Mesodermal cell (in vitro differentiated cells): ENCODE results near the gene ENO1.

ENCODE experiments used
- H3K27ac ChIP-seq: 2 replicates; pipeline ENCODE4 v1.7.0; 2013; ENCODE audit warnings: mild to moderate bottlenecking, low read depth, low read length, moderate library complexity; ENCODE audit not compliant: severe bottlenecking
- H3K36me3 ChIP-seq: 2 replicates; pipeline ENCODE4 v1.7.1; 2013; ENCODE audit warnings: mild to moderate bottlenecking, low read length, moderate library complexity; ENCODE audit not compliant: control insufficient read depth, insufficient read depth
- H3K4me1 ChIP-seq: one replicate; pipeline ENCODE4 v1.7.1; 2013; ENCODE audit warnings: mild to moderate bottlenecking, low read length; ENCODE audit not compliant: insufficient read depth, control insufficient read depth, poor library complexity, severe bottlenecking
- H3K4me3 ChIP-seq: 2 replicates; pipeline ENCODE4 v1.7.0; 2013; ENCODE audit warnings: low read length, control low read depth, mild to moderate bottlenecking; ENCODE audit not compliant: insufficient read depth, poor library complexity, severe bottlenecking; ENCODE audit errors: extremely low read depth
- H3K9me3 ChIP-seq: 2 replicates; pipeline ENCODE4 v1.7.1; 2013; ENCODE audit warnings: mild to moderate bottlenecking, low read length, moderate library complexity; ENCODE audit not compliant: control insufficient read depth
- WGBS, 2 experiments: methylation state at CpG; one replicate each; pipeline ENCODE4 v1.1.5; 2013; ENCODE audit warnings: missing lambda C conversion rate in 2 of 2; ENCODE audit not compliant: insufficient coverage in 2 of 2; 5-methylcytosine and 5-hydroxymethylcytosine counted together

The ENO1 gene

GRCh38 chr1:8879464-8879921, 1.0 kb upstream of the ENO1 start:
- Histone ChIP-seq H3K36me3 (peaks cover 27% of the 10 kb centered on the region), H3K4me1 (peaks cover 35% of the 10 kb centered on the region), H3K27ac (peak overlapping the region; percentile 96), H3K9me3 (no peaks in the 10 kb centered on the region), H3K4me3 (peak overlapping the region; percentile 97)
- 11 to 12% methylated on average over 6 to 8 of the region's 11 CpGs for WGBS, 2 experiments

DNA sequence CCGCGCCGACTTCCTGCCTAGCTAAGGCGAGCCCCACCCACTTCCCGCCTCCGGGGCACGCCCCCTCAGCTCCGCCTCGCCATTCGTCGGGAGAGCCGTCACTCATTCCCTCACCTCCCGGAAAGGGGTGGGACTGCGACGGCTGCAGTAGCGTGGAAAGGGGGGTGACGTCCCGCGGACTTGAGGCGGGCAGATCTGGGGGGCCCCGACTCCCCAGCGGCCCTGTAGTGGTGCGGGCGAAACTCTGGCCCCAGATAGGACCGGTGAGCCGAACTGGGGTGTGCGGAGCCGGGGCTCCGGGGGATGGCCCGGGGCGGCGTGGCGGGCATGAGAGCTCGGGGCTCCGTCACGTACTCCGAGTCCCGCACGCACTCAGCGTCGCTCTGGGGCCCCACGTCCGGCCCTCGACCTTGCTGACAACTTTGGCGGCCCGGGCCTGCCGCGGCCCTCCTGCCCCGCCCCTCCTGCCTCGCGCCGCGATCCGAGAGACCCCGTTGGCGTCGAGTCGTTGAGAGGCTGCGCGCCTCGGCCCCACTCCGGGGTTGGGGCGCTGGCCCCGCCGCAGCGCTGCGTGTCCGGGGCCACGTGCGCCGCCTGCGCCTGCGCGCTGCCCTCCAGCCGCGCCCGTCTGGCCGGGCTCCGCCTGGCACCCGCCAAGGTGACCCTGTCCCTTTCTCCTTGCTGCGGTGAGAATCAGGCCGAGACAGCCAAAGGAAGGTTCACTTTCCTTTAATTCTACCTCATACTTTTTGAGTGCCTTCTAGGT, 395 bp upstream of the ENO1 start:
- 0 to 1% methylated on average over 65 to 69 of the region's 82 CpGs for WGBS, 2 experiments
- peaks cover 41% of the 10 kb centered on the region for H3K4me1 ChIP-seq

DNA sequence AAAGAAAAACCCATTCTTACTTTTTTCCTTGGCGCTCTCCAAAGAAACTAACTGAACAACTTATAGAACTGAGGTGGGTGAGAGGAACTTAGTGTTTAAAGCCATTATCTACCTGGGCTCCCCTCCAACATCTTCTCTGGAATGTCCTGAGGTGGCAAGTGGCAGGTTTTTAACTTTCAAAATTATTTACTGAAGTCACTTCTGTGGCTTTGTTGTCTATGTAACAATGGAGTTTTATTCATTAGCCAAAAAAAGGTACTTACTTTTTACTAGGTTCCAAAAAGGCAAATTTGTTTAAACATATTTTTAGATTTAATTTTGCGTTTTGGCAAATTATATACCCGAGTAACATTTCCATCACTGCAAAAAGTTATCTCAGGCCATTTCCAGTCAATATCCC, 2.4 kb downstream of the ENO1 start:
- Histone ChIP-seq H3K4me1 (peaks cover 62% of the 10 kb centered on the region), H3K27ac (peak overlapping the region; percentile 96), H3K4me3 (peak overlapping the region; percentile 97), H3K36me3 (peaks cover 59% of the 10 kb centered on the region), H3K9me3 (no peaks in the 10 kb centered on the region)
- 80% methylated on average over 1 of the region's 3 CpGs; no CpG with 5 or more reads in 1 of the 2 experiments for WGBS, 2 experiments

More for the DNA sequence above, 395 bp upstream of the ENO1 start:
- Histone ChIP-seq H3K9me3 (no peaks in the 10 kb centered on the region), H3K27ac (peak overlapping the region; percentile 96), H3K36me3 (peaks cover 32% of the 10 kb centered on the region), H3K4me3 (peak overlapping the region; percentile 97)

DNA sequence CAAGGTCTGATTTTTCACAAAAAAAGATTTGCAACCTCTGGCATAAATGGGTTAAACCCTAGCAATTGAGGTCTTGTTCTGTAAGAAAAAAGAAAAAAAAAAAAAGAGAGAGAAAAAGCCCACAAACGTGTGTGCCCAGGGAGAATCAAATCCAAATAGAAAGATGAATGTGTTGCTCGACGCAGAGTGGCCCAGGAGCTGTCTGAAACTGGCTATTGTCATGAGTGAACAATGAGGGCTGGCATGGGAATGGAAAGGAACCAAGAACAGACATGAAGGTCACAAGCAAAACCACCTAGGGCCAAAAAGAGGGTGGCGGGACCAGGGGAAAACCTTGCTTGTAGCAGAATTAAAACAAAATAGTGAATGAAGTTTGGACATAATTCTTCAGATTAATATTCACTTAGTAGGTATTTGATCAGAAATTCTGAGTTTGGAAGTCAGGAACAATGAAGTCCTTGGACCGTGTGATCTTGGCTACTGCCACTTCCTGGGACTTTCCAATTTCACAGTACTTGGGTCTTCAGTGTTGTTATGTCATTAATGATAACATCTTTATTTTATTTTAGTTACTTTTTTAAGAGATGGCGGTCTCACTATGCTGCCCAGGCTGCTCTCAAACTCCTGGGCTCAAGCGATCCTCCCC, 3.1 kb downstream of the ENO1 start:
- H3K27ac ChIP-seq, result peak overlapping the region; percentile 96
- no peaks in the 10 kb centered on the region for H3K9me3 ChIP-seq
- peaks cover 66% of the 10 kb centered on the region for H3K36me3 ChIP-seq
- peaks cover 64% of the 10 kb centered on the region for H3K4me1 ChIP-seq
- 65% methylated on average over 4 of the region's 7 CpGs for WGBS, 2 experiments
- peak overlapping the region; percentile 97 for H3K4me3 ChIP-seq

GRCh38 chr1:8874230-8875201, 4.0 kb downstream of the ENO1 start:
- Histone ChIP-seq H3K27ac (peak overlapping the region; percentile 96), H3K36me3 (peaks cover 74% of the 10 kb centered on the region), H3K4me1 (peaks cover 62% of the 10 kb centered on the region), H3K4me3 (peak overlapping the region; percentile 97), H3K9me3 (no peaks in the 10 kb centered on the region)
- WGBS, 2 experiments, result 92 to 94% methylated on average over 9 to 13 of the region's 15 CpGs

- Histone ChIP-seq H3K27ac (peak overlapping the region; percentile 83), H3K4me3 (peak overlapping the region; percentile 24), H3K9me3 (no peaks in the 10 kb centered on the region), H3K36me3 (peaks cover 83% of the 10 kb centered on the region), H3K4me1 (peaks cover 70% of the 10 kb centered on the region)
- 21 to 31% methylated on average over 4 to 5 of the region's 5 CpGs for WGBS, 2 experiments
Observed at GRCh38 chr1:8873506-8874229, 4.8 kb downstream of the ENO1 start.

DNA sequence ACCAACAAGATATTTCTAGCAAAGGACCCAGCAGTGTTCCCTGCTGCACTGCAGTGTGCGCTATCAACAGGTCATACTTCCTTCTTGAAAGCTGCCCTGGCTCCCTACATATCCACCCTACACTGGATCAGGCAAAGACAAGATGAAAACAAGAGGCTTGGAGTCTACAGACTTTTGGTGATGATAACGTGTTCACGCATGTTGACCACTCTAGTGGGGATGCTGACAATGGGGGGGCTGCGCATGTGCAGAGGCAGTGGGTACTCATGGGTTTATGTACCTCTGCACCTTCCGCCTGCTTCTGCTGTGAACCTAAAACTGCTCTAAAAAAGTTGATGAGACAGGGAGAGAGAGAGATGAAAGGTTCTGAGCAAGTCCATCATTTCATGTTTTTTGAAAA, 5.5 kb downstream of the ENO1 start:
- H3K27ac ChIP-seq, result peak overlapping the region; percentile 83
- H3K4me1 ChIP-seq, result peaks cover 70% of the 10 kb centered on the region
- peaks cover 90% of the 10 kb centered on the region for H3K36me3 ChIP-seq
- H3K4me3 ChIP-seq, result peak overlapping the region; percentile 24
- WGBS, 2 experiments, result 93 to 94% methylated on average over 4 to 5 of the region's 5 CpGs
- H3K9me3 ChIP-seq, result no peaks in the 10 kb centered on the region

- Histone ChIP-seq H3K36me3 (peaks cover 94% of the 10 kb centered on the region), H3K4me1 (peaks cover 75% of the 10 kb centered on the region), H3K4me3 (no peak overlapping the region), H3K9me3 (no peaks in the 10 kb centered on the region), H3K27ac (peak overlapping the region; percentile 23)
- WGBS, 2 experiments, result 76 to 94% methylated on average over 3 to 5 of the region's 5 CpGs
Observed at GRCh38 chr1:8871965-8872399, 6.5 kb downstream of the ENO1 start.

- peak overlapping the region; percentile 23 for H3K27ac ChIP-seq
- H3K4me3 ChIP-seq, result no peak overlapping the region
- WGBS, 2 experiments, result 96 to 100% methylated on average over 5 to 7 of the region's 7 CpGs
- H3K36me3 ChIP-seq, result peaks cover 97% of the 10 kb centered on the region
- H3K9me3 ChIP-seq, result no peaks in the 10 kb centered on the region
- peaks cover 77% of the 10 kb centered on the region for H3K4me1 ChIP-seq
Observed at GRCh38 chr1:8871539-8871935, 6.9 kb downstream of the ENO1 start.
